Stimulated activated CD4-positive, alpha-beta T cell treated with anti-CD3 and anti-CD28 coated beads, TNF-alpha, amount 100 ng/mL, for 24 hours (primary cell): ENCODE data around the gene CX3CR1.
"Not testable (repeated sequence)": the region's sequence is repeated elsewhere in the genome, so short reads cannot be mapped to it uniquely, and the experiment has no call there.

Source experiments
- DNase-seq, 3 experiments: peaks; one replicate each; pipeline ENCODE4 v3.0.0-alpha.2; 2020; ENCODE audit warnings: low read depth in 3 of 3

CX3CR1 gene

GRCh38 chr3:39267631-39268548, 11.9 kb downstream of the CX3CR1 start:
- peak; percentile 42 to 70 (median 54) for DNase-seq

DNA sequence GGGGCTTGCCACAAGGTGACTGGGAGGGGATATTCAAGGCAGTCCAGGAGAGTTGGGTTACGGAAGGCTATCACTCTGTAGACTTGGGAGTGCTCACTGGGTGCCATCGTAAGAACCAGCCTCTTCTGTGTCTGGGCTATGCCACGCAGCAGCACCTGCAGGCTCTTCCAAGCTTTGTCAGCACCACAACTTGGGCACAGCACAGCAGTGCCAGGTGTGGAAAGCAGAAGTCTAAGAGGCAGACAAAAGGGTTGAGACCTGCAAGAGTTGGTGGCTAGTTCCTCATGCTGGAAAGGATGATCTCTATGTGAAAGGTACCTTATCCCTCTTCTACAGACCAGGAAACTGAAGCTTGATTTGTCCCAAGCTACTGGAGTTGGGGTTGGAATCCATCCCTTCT, 15.8 kb downstream of the CX3CR1 start:
- DNase-seq: no peak

DNA sequence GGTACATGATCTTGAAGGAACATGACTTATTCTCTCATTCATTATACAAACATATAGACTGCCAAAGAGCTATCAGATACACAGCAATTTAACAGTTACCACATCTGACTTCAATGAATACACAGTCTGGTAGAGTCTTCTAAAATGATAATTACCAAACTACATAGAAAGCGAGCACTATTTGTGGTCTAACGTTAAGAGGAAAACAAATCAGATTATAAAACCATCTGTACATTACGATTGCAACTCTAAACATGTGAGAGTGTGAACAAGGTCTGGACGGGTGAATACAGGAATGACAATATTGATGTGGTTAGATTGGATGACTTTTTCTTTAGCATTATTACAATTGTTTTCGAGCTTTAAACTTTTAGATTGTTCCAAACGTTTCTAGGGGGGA, 16.3 kb downstream of the CX3CR1 start:
- no peak for DNase-seq

DNA sequence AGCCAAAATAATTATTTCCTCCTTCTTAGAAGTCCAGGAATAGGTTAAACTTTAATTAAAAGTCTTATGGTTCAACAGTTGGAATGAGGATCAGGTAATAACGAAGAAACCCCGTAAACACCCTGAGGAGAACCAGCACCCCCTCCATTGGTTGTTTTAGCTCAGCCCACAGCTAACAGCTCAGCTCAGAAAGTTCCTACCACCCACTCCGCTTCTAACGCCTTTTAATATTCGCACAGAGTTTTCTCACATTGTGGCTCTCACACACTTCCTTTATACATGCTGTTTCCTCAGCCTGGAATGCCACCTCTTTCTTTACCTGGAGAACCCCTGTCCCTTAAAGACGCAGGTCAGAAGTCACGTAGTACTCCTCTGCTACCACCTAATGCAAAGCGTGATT, 17.0 kb downstream of the CX3CR1 start:
- no peak for DNase-seq

DNA sequence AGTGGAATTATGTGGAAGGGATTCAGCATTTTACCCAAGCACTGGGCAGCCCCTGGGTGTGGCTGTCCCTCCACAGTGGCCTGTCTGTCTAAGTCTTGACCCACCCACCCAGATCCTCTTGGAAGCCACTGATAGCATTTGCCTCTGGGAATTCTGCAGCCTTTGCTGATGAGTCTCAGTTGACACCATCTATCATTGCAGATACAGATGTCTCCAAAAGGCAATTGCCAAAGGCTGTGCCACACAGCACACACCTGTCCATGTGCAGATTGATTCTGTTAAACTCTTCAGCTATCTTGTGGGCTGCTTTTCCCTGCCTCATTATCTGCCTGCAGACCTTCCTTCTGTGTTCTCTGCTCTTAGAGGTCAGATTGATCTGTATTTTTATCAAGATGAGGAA, 18.1 kb downstream of the CX3CR1 start:
- no peak for DNase-seq

- DNase-seq: peak in 2 of 3 experiments; percentile 8 to 30
Measured at GRCh38 chr3:39260957-39261356, 18.9 kb downstream of the CX3CR1 start.

DNA sequence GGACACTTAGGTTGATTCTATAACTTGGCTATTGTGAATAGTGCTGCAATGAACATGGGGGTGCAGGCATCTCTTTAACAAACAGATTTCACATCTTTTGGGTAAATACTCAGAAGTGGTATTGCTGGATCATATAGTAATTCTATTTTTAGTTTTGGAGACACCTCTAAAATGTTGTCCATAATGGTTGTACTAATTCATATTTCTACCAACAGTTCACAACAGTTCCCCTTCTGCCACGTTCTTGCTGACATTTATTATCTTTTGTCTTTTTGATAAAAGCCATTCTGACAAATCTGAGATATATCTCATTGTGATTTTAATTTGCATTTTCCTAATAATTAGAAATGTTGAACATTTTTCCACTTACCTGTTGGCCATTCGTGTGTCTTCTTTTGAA, 19.5 kb downstream of the CX3CR1 start:
- no peak for DNase-seq

GRCh38 chr3:39255503-39256325, 24.1 kb downstream of the CX3CR1 start:
- DNase-seq: peak in 1 of 3 experiments; percentile 41

DNA sequence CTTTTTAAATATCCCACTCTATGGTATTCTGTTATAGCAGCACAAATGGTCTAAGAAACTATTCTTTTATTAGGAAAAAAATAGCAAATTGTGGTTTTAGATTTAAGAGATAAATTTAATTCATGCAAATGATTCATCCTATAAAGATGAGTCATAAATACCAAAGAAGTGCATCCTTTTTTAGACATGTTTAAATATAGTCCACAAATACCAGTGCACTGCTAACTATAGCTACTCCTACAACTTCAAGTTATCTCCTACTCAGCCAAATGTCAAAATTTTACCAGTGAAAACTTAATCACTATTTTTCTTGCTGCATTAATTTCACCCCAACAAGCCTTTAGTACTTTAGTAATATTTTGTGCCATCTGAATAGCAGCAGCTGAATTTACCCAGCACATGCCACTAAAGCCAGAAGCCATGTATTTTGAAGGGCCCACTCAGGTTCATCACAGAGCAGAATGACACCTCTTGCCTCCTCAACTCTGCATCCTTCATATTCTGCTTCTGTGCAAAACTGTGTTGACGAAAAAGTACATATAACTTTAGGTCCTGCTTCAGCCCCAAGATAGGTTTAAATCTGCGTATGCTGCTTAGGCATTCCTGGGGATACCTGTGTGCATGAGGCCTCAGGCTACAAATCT, 24.9 kb downstream of the CX3CR1 start:
- no peak for DNase-seq

GRCh38 chr3:39251576-39251975, 28.3 kb downstream of the CX3CR1 start:
- DNase-seq: no peak

DNA sequence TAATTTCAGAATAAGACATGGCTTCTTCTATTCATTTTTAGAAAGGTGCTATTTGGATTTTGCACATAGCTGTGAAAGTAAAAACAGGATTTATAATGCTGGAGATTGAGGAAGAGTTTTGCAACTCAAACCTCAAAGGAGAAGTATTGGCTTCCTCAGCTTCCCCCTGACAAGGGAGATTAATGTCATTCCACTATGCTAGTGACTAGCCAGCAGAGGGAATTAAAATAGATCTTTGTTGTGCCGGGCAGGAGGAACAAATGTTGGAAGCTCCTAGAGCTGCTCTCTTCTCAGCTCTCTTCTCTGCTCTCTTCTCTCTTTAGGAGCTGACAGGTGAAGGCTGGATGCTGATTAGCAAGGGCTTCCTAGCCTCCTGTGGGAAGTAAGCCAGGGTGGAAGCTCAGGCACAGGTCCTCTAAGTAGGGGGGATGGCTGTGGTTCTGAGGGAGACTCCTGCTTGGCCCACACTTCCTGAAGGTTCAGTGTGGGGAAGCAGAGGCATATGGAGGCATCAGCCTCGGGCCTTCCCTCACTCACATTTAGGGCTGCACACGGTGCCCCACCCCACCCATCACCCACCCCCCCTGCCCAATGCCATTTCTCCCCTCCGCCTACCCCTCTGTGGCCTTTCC, 29.6 kb downstream of the CX3CR1 start:
- DNase-seq: no peak

GRCh38 chr3:39249453-39250115, 30.3 kb downstream of the CX3CR1 start:
- no peak for DNase-seq

- DNase-seq: no peak
Measured at GRCh38 chr3:39241561-39241960, 38.3 kb downstream of the CX3CR1 start.

GRCh38 chr3:39237027-39237426, 42.8 kb downstream of the CX3CR1 start:
- no peak for DNase-seq

DNA sequence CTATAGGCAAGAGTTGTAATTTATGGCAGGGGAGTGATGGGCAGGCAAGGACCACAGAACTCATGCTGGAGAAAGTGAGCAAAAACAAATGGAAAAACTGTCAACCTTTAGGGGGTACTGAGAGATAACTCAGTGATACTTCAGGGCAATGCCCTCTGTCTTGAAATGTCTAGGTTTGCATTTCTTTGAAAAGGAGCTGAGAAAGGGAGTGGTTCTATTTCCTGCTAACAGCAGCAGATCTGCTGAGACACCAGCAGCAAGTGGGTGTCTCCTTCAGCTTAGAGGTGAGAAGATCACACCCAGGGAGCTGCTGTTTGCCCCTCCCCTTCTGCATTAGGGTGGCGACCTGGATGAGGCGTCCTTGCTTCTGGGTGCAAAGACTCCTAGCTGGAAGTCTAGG, 45.2 kb downstream of the CX3CR1 start:
- no peak for DNase-seq

DNA sequence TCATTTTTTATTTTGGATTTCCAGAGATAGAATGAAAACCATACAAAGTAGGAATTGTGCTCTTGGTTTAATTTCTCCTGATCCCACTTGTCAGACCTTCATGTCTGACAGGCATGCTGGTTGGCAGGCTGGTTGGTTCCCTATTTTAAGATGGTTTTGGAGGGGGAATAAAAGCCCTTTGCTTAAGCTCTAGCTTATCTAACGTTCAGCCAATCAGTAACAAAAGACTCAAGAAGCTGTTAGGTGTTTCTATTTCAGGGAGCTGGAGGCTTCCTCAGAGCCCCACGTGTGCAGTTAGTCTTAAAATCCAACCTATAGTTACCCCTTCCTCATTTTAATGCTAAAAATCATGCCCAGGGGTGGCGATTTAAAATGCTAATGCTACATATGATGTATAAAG, 47.0 kb downstream of the CX3CR1 start:
- DNase-seq: no peak

DNA sequence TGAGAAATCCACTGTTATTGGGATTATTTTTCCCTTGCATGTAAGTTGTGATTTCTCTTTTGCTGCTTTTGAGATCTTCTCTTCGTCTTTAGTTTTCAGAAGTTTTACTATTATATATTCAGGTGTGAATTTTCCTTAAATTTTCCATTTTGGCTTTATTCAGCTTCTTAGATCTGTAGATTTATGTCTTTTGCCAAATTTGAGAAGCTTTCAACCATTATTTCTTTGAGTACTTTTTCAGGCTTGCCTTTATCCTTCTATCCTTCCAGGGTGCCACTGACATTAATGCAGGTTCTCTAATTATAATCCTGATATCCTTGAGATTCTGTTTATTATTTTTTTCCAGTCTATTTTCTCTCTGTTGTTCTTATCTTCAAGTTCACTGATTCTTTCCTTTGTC, 49.4 kb downstream of the CX3CR1 start:
- no peak for DNase-seq

DNA sequence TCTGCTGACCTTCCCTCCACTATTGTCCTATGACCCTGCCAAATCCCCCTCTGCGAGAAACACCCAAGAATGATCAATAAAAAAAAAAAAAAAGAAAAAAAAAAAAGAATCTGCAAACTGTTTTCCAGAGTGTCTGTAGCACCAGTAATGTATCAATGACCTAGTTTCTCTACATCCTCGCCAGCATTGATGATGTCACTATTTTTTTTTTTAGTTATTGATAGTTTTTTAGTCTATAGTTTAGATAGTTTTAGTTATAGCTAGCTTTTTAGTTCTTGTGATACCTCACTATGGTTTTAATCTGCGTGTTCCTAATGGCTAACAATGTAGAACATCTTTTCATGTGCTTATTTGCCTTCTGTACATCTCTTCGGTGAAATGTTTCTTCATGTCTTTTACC, 51.3 kb downstream of the CX3CR1 start:
- DNase-seq: no peak

- DNase-seq: not testable (repeated sequence)
Measured at GRCh38 chr3:39227596-39227995, 52.2 kb downstream of the CX3CR1 start.

DNA sequence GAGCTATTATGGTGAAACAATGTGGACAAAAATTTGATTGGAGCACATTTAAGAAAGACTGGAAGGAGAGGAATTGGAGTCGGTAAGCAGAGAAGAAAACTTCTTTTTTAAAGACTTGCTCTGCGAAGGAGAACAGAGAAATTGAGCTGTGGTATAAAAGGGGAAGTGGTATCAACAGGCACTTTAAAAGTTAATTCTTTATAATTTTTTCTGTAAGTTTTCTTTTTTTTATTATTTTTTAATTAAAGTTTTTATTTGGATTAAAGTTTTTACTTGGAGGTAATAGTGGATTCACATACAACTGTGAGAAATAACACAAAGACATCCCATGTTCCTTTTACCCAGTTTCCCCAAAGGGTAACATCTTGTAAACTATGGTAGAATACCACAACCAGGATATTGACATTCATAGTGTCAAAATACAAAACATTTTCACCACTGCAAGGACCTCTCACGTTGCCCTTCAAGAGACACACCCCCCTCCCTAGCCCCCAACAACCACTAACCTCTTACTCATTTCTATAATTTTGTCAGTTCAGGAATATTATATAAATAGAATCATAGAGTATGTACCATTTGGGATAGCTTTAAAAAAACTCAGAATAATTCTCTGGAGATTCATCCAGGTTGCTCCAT, 53.6 kb downstream of the CX3CR1 start:
- DNase-seq: no peak

- no peak for DNase-seq
Measured at GRCh38 chr3:39224288-39224687, 55.5 kb downstream of the CX3CR1 start.
